HG02943 (cell line): ENCODE data around the gene FAM184A.
A peak's percentile ranks its signal among the peaks of the same experiment; 100 is the strongest.
"Not testable (repeated sequence)": the region's sequence is repeated elsewhere in the genome, so short reads cannot be mapped to it uniquely, and the experiment has no call there.

Source experiments
- ATAC-seq: cut with Tn5 transposase; IDR thresholded peaks from one replicate; pipeline ENCODE4 v1.9.1; 2021; ENCODE audit warnings: mild to moderate bottlenecking, low read depth, moderate library complexity; ENCODE audit not compliant: unreplicated experiment

Gene FAM184A

DNA sequence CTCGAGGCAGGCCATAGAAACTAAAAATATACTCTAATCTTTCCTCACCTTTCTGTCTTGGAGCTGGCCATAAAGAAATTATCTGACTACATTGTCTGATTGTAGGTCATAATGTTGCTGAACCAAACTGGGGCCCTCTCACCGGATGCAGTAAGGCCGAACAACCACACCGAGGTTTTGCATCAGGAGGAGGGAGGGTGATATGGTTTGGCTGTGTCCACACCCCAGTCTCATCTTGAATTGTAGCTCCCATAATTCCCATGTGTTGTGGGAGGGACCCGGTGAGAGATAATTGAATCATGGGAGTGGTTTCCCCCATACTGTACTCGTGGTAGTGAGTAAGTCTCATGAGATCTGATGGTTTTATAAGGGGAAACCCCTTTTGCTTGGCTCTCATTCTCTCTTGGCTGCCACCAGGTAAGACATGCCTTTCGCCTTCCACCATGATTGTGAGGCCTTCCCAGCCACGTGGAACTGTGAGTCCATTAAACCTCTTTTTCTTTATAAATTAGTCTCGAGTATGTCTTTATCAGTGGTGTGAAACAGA lies 19.4 kb upstream of the FAM184A start:
- not testable (repeated sequence) for ATAC-seq

DNA sequence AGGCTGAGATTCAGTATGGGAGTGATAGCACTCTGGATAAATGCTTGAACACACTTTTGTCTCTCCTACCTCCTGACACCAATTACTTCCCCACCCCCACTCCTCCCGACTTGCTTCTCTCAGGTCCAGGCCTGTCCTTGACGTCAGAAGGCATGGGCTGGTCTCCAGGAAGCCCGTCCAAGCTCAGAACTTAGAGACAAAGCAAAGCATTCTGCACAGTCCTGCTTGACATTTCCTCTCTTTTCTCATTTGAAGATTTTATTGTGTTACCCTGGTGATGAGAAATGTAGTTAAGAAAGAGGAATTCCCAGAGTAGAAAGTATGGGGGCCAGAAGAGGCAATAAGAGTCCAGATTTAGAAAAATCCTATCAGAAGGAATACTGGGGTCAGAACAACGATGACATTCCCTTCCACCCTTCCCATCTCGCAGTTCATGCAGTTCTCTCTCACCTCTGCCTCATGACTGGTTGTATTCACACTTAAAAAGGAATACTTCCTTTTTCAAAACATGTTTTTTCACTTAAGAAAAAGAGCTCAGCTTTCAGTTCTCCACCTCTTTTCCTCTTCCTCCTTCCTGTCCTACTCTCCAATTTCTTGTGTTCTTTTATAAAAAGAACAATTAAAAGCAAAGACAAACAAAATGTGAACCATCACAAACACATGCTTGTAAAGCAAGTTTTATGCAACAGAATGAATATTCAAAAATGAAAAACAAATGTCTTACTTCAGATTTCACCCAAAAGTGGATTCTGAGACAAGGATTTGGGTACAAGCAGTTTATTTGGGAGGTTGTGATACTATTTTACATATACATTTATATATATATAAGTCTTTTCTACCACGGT lies 18.5 kb upstream of the FAM184A start:
- ATAC-seq: no peak

DNA sequence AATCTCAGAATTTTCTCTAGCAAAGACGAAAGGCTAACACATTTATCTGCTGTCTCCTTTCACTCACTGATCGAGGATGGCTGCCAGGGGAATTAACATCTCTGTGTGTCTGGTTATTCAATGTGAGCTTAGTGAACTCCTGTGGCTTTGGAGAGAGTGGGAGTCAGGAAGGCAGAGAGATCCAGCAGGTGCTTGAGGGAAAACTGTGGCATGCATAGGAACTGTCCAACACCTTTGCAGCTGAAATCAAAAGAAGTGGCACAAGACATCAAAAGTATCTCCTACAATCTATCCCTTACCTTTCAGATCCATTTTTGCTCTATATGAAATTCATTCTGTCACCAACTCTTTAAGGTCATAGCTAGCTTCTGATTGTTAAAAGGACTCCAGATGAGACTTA lies 11.8 kb upstream of the FAM184A start:
- ATAC-seq: no peak

DNA sequence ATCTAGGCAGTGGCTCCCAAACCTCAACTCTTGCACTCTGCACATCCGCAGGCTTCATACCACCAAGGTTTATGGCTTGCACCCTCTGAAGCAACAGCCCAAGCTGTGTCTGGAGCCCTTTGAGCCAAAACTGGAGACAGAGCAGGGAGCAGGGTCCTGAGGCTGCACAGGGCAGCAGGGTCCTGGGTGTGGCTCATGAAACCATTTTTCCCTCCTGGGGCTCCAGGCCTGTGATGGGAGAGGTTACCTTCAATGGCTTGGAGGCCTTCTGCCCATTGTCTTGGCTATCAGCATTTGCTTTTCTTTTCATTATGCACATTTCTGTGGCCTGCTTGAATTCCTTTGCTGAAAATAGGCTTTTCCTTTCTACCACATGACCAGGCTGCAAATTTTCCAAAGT lies 6.3 kb upstream of the FAM184A start:
- ATAC-seq: no peak

DNA sequence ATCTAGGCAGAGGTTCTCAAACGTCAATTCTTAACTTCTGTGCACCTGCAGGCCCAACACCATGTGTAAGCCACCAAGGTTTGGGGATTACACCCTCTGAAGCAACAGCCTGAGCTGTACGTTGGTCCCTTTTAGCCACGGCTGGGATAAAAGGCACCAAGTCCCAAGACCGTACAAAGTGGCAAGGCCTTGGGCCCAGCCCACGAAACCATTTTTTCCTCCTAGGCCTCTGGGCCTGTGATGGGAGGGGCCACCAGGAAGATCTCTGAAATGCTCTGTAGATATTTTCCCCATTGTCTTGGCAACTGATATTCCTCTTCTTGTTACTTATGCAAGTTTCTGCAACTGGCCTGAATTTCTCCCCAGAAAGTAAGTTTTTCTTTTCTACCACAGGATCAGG lies 4.5 kb upstream of the FAM184A start:
- ATAC-seq: no peak

DNA sequence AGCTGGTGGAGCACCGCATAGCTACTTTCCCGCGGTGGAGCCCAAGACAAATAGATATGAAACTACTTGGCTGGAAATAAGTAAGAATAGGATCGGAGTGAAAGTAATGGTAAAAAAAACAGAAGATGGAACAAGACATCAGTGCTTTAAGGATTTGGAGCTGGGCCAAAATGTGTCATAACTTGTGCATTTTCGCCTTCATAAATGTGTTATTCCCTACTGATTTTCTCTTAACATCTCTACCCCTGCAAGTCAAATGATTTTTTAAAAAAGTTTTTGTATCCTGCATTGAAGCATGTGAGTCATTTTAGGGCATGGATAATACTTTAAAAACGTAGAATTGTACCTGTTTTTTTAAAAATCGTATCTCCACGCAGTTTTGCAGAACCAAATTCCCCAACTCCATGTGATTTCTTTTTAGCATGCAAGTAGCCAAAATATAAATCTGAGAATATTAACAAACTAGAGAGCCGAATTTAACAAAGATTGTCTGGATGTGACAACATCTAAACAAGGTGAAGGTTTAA lies 882 bp upstream of the FAM184A start:
- no peak for ATAC-seq

DNA sequence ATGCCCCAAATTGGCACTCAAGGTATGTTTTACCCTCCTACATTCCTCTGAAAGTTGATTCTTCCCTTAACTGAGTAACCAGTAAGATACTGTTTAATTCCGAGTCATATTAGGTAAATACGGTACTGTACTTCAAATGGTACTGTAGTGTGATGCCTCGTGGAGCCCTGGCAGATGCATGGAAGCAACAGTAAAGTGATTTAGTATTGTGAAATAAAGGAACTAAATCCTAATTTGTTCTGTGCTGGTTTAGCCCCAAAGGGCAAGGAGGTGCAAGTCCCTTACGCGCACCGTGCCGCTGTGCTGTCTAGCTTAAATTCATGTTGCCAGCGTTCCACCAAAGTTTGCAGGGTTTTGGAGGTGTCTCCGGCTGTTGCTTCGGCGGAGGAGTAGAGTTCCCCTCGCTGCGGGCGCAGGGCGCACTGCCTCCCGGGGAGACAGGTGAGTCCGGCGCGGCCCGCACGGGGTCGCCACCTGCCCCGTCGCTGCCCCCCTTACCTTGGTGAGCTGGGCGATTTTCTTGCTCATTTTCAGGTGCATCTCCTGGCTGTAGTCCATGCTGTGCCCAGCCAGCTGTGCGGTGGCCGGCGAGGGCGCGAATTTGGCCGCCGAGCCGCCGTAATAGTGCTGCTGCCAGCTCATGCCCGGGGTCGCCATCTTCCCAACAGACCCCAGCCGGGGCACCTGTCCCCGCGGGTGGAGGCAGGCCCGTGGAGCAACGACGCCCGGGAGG lies 655 bp downstream of the FAM184A start:
- ATAC-seq: peak; percentile 46

DNA sequence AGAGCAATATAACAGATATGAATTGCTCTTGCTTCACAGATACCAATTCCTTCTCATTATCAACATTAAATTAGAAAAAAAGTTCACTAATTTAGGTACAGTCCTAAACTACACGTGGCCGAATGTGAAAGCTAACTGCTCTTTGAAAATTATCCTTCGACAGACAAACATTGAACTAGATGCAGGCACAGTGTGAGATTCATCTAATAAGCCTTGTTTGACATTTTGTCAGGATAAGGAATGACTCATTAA lies 1.1 kb downstream of the FAM184A start:
- ATAC-seq: no peak

DNA sequence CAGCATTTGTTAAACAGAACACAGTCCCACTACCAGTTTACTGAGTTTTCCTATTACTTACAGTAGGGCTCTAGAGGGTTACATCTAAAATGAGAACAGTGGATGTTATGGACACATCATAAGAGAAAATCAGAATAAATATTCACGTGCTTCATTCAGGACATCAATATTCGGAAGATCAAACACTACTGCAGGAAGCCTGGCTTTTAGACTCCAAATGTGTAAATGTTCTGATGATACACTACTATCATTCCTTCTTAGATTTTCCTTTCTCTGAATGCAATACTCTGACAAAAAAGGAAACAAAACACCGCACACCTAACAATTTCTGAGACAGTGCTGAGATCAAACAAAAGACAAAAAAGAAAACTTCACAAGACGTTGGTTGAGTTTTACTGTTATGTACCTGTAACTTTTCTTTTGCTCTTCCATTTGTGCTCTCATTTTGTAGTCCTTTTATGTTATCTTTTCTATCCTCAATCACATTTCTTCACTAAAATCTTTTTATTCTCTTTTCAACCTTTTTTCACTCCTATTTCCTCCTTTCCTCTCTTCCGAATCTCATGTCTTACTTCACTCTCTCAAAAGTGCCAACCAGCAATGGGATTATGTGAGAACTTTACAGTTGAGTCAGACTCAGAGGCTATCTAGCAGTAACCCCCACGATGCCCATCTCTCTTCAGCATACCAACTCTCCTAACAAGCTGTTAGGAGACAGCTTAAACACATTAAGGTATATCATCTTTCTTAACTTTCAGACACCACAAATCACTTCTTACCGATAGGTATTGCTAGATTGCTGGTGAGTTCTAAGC lies 1.7 kb downstream of the FAM184A start:
- no peak for ATAC-seq

DNA sequence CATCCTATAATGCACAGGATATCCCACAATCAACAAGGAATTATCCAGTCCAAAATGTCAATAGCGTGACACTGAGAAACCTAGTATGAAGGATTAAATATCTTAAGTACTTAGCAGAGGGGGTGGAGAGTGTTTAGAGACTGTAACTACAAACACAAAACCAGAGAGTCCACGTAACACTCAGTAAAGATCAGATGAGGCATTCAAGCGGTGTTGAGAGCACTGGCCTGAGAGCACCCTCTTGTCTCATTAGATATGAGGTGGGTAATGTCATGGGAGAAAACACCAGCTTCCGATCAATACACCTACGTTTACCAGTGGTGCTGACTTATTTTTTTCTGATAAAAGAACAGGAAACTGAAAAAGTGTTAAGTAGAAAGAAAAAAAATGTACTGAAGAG lies 2.3 kb downstream of the FAM184A start:
- ATAC-seq: no peak

DNA sequence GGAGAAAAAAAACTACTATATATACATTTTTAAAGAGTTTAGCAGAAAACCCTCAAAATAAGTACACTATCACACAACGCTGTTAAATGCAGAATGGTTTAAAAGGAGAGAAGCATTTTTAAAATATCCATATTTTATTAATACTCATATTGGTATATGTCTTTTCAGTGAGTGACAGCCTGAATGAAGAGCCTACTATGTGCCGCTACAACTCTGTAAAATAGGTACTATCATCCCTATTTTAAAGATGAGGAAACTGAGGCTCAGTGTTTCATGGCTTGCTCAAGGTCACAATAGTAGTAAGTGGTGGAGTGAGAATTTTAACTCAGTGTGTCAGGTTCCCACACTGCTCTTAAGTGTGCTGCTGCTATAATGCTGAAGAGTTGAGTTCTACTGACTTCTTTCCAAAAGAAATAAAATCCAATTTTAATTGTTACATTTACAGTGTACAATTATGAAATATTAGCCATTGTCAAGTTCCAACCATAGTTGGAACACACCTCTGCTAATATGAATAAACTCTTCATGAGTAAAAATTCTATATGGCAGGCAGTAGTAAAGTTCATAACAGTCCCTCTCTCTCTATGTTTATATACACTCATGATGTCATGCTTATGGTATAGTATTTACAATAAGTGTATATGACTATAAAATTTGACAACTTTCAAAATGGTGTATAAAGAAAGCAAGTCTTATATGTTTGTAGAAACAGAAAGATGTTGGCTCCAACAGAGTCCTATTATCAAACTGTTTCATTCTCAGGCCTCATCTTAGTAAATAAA lies 3.1 kb downstream of the FAM184A start:
- no peak for ATAC-seq

DNA sequence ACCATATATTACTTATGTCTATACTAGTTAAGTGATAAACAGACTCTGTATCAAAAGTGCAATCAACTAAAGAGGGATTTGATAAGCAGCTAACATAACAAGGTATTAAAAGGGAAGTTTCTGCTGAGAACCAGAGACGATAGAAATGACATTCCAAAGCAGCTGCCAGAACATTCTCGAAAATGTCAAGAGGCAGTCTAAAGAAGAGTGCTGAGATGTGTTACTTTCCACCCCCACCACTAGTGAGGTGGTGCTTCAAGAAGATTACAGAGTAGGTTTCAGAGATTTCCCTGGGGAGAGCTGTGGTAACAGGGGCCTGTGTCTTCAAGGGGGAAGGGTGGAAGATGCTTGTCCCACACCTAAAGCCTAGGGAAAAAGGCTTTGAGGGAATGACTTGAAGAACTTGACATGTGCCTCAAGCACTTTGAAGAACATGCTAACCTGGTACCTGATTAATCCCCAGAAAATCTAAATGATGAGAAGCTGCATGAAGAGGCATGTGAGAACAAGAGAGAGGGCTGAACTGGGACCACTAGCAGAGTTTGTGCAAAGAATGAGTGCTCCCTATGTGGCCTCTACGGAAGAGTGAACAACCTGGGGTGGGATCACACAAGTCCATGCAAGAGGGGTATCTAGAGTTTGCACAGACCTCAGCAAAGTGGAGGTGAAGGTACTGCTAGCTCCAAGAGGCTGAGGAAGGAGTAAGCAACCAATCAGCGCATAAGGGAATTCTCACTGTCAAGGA lies 5.0 kb downstream of the FAM184A start:
- ATAC-seq: no peak

DNA sequence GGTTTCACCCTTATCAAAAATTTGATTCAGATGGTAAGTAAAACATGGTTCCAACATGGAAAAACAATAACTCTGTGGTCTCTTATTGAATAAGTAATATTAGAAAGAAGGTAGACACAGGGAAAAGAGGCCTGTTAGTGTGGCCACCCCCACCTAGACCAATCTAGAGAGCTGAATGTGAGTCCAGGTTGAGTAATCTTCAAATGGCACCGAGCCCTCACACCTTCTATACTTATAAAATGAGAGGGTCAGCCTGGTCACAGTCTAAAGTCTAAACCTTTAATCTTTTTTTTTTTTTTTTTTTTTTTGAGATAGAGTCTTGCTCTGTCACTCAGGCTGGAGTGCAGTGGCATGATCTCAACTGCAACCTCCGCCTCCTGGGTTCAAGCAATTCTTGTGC lies 6.9 kb downstream of the FAM184A start:
- ATAC-seq: no peak

DNA sequence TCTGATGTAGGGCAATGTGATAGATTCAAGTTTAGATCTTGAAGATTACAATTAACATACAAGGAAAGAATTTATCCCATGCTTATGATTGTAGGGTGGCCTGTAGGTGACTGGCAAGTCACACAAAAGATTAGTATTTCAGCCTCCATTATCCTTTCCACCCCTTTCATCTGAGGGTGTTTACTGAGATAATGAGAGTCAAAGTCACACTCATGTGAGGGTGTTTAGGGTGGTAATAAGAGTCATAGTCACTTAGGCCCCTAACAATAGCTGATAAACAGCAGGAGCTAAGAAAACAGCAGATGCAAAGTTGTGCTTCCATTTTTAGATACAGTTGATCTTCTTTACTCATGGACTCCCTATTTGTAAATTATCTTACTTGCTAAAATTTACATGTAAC lies 11.4 kb downstream of the FAM184A start:
- ATAC-seq: no peak

DNA sequence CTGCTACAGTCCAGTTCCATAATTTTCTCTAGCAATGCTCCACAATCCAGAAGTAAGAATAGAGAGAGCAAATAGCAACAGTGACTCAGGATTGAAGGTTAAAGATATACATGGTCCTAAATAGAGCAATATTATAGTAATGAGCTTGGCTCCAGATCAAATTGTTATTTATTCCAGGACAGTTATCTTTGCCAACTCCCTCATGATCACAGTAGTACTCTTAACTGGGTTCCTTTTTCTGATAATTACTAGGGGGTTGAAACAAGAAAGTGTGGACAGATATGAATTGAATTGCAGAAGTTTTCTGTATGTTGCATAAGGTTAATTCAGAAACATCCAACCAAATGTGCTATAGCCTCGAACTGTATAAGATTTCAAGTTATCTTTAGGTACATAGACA lies 11.9 kb downstream of the FAM184A start:
- no peak for ATAC-seq

DNA sequence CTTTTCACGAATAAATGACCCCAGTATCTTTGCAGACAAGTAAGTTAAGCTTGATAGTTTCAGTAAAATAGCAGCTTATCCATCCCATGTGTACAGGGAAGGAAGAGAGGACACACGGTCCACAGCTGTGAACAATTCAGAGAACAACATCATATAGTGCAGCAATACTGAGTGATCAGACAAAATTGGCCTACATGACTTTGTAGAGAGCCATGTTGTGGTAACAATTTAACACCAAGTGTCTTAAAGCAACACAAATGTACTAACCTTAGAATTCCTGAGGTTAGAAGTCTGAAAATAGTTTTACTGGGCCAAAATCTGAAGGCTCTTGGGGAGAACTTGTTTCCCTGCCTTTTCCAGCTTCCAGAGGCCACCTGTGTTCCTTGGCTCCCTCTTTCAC lies 12.5 kb downstream of the FAM184A start:
- ATAC-seq: no peak

DNA sequence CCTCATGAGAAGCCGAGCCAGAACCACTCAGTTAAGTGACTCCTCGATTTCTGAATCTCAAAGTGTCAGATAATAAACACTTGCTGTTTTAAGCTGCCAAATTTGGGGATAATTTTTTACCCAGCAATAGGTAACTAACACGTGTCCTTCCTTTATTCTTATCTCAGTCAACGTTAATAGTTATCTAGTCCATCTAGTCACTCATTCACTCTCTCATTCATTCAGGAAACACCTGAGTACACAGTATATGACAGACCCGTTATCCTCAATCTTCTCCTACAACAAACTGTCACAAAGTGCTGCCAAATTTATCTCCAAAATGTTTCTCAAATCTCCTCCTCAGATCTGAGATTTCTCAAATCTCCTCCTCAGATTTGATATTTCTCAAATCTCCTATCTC lies 13.1 kb downstream of the FAM184A start:
- ATAC-seq: no peak

DNA sequence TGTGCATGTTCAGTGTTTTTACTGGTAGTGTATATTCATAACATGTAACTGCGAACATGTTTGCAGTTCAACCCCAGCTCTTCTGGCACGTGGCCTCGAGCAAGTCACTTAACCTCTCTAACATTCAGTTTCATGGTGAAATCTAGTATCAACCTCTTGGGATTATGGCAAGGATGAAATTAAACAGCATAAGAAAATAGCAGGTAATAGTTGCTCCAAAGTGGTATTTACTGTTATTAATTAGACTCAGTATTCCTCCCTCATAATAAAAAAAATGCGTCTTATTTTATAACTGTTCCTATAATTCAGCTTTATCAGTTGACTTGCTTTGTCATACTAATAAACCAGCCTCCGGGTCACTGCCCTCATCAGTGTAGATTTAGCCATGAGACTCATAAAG lies 15.0 kb downstream of the FAM184A start:
- no peak for ATAC-seq

DNA sequence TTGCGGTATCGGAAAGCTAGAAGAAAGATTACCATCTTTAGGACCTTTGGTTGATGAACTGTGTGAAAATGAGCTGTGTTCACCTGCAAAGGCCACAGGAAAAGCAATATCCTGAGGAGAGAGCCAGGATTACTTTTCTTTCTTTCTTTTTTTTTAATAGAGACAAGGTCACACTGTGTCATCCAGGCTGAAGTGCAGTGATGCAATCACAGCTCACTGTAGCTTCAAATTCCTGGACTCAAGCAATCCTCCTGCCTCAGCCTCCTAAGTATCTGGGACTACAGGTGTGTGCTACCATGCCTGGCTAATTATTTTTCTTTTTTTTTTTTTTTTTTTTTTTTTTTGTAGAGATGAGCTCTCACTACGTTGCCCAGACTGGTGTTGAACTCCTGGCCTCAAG lies 17.2 kb downstream of the FAM184A start:
- ATAC-seq: no peak
